MCF 10A (cell line): ENCODE measurements around the gene STEEP1. TPM values are rescaled to one million over a fixed set of nuclear protein-coding genes. Genes with fewer than 3 reads are reported as not detected.

ENCODE experiments used
- Bru-seq: library from RNA; stranded (reverse); fragments of 400-500 nt; gene quantifications from one replicate; lab custom pipeline; 2021; lab: Mats Ljungman, UMichigan
- BruChase-seq, 2 experiments: library from RNA; stranded (reverse); fragments of 400-500 nt; gene quantifications; one replicate each; lab custom pipeline; 2021; lab: Mats Ljungman, UMichigan
- BruUV-seq: library from RNA; stranded (reverse); fragments of 400-500 nt; replicated peaks from 2 replicates; lab custom pipeline; 2021; lab: Mats Ljungman, UMichigan
- CTCF ChIA-PET: fragments of 300-600 bp; sonication (Branson Sonifier 250); formaldehyde crosslinking; extraction: SDS; loops from one replicate; lab custom pipeline; 2021; ENCODE audit warnings: antibody characterized with exemption, inconsistent platforms; lab: Yijun Ruan, JAX
- POLR2A ChIA-PET: fragments of 300-600, 350-650 bp; sonication (Branson Sonifier 250); formaldehyde crosslinking; extraction: SDS; loops from one replicate; lab custom pipeline; 2020; ENCODE audit warnings: antibody characterized with exemption, inconsistent platforms; lab: Yijun Ruan, JAX
- DNase-seq: peaks from one replicate; pipeline ENCODE4 v3.0.0-alpha.2; 2018; ENCODE audit not compliant: unreplicated experiment
- H3K27ac Mint-ChIP-seq: one replicate; pipeline ENCODE4 v1.8.0; 2022; ENCODE audit warnings: mild to moderate bottlenecking, low read depth, mixed read lengths; ENCODE audit not compliant: unreplicated experiment
- H3K27me3 Mint-ChIP-seq: one replicate; pipeline ENCODE4 v1.8.0; 2022; ENCODE audit warnings: mixed read lengths; ENCODE audit not compliant: insufficient read depth, unreplicated experiment
- H3K36me3 Mint-ChIP-seq: one replicate; pipeline ENCODE4 v1.8.0; 2022; ENCODE audit warnings: mild to moderate bottlenecking, moderate library complexity, mixed read lengths; ENCODE audit not compliant: insufficient read depth, unreplicated experiment
- H3K4me1 Mint-ChIP-seq: one replicate; pipeline ENCODE4 v1.8.0; 2022; ENCODE audit warnings: mixed read lengths; ENCODE audit not compliant: insufficient read depth, unreplicated experiment
- H3K4me3 Mint-ChIP-seq: one replicate; pipeline ENCODE4 v1.8.0; 2022; ENCODE audit warnings: mild to moderate bottlenecking, moderate library complexity, mixed read lengths; ENCODE audit not compliant: unreplicated experiment
- H3K9me3 Mint-ChIP-seq: one replicate; pipeline ENCODE4 v1.8.0; 2022; ENCODE audit warnings: mixed read lengths; ENCODE audit not compliant: unreplicated experiment
- intact Hi-C: fragments of 100-400 bp; cut with micrococcal nuclease; formaldehyde crosslinking; loops from 2 replicates; pipeline ENCODE4 v1.14.1; 2022
- long read RNA-seq: library from polyadenylated mRNA; stranded (forward); transcript quantifications from one replicate; pipeline ENCODE4 v2.0.0, GENCODE V29; 2022
- total RNA-seq: library from RNA; stranded (reverse); gene quantifications from 2 replicates; pipeline ENCODE4 v1.2.3, GENCODE V29; 2022
- TF ChIP-seq, protein P1 (sequence below): fragments of 200-600 bp; IDR thresholded peaks from one replicate; pipeline ENCODE4 v1.8.0; 2022; ENCODE audit warnings: antibody characterized with exemption, mild to moderate bottlenecking; ENCODE audit not compliant: unreplicated experiment

STEEP1 gene
- total RNA-seq, result 23.6 and 27.1 TPM in 2 replicates
- percentile 56 among the genes with signal in this experiment for Bru-seq, nascent RNA
- BruChase-seq, experiment 1, labeled RNA remaining after a 6-hour chase, result percentile 71 among the genes with signal in this experiment
- percentile 55 among the genes with signal in this experiment for BruChase-seq, experiment 2, labeled RNA remaining after a 2-hour chase
- long read RNA-seq, partial matches to known transcripts, result 0 of 88 reads
- long read RNA-seq, other reads (novel, unspliced or antisense), result 87 of 88 reads

DNA sequence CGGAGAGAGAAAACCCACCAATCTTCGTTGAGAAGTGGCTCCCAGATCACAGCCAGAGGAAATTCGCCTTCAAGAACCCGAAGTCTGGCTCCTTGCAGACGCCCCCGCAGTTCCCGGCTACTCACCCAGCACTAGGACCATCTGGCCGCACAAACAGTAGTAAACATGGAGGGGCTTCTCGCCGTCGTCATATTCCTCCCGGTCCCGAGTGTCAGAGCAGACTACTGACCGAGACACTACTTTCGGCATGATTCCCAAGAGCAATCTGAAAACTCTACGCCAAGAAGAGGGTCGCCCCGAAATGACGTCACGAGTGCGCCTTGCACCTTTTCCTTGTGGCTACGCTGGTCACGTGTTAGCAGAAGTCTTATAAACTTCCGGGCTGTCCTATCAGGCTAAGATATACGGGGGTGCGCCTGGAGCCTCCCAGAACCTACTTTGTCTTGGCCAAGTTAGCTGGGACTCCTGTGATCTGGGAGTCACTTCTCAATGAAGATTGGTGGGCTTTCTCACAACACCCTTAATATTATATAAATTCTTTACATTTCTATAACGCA lies at the start of gene STEEP1:
STEEP1 (minus strand) TSS at position 303 of the 557 bp plus-strand sequence; CDS start at position 249, 54 bp downstream.
- ChIA-PET POLR2A (interaction anchor here (0.6 to 1.9 kb wide), 7 partner anchors 9 to 141 kb away, joined by 3 to 18 read pairs (median 5); partner anchors contain the start of genes NKRF and UBE2A), CTCF (interaction anchor here (0.5 to 0.6 kb wide), 2 partner anchors 242 to 1584 kb away, joined by 3 read pairs; no protein-coding TSS in a partner anchor)
- TF ChIP-seq, protein P1, sequence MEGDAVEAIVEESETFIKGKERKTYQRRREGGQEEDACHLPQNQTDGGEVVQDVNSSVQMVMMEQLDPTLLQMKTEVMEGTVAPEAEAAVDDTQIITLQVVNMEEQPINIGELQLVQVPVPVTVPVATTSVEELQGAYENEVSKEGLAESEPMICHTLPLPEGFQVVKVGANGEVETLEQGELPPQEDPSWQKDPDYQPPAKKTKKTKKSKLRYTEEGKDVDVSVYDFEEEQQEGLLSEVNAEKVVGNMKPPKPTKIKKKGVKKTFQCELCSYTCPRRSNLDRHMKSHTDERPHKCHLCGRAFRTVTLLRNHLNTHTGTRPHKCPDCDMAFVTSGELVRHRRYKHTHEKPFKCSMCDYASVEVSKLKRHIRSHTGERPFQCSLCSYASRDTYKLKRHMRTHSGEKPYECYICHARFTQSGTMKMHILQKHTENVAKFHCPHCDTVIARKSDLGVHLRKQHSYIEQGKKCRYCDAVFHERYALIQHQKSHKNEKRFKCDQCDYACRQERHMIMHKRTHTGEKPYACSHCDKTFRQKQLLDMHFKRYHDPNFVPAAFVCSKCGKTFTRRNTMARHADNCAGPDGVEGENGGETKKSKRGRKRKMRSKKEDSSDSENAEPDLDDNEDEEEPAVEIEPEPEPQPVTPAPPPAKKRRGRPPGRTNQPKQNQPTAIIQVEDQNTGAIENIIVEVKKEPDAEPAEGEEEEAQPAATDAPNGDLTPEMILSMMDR, result no peak
- DNase-seq, result peak; percentile 91
- Mint-ChIP-seq H3K27me3 (peaks cover 17% of the 10 kb centered on the region), H3K4me3 (peak within 1 kb of the TSS; percentile 77), H3K27ac (peak within 1 kb of the TSS; percentile 86), H3K4me1 (no peaks in the 10 kb centered on the region), H3K36me3 (no peaks in the 10 kb centered on the region), H3K9me3 (no peaks in the 10 kb centered on the region)
- intact Hi-C loops, result no loop called here
- no TSS peak for BruUV-seq

DNA sequence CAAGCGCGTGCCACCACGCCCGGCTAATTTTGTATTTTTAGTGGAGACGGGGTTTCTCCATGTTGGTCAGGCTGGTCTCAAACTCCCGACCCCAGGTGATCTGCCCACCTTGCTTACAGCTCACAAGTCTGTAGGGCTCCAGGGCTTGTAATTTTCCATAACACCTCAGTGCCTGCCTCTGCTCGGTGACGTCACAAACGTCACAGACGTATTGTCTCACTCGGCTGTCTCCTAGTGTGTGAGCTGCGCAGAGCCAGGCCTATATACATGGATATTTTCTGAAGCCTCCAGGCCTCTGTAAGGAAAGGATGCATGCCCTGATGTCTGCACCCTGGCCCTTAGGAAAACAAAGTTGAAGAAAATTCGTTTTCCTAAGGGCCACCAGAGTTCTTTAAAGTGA lies 49.6 kb upstream of the STEEP1 start:
- H3K9me3 Mint-ChIP-seq, result no peaks in the 10 kb centered on the region
- POLR2A ChIA-PET, result no interaction called here

DNA sequence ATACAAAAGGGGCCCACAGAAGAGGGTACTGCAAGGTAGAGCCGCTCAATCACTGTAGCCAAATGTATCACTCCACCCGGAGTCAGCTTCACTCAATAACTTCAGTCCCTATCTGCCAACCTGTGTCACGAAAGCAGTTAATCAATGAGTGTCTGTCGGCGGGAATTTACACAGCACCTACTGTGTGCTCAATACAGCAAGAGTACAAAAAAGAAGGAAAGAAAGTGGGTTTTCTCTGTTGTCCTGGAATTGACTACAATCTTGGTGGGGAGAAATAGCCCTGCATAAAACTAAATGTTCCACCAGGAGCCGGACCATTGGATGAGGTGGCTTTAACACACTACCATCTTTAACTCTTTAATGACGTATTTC lies 41.8 kb upstream of the STEEP1 start:
- Mint-ChIP-seq H3K4me1 (peaks cover 4% of the 10 kb centered on the region), H3K9me3 (no peaks in the 10 kb centered on the region), H3K4me3 (peak overlapping the region; percentile 88), H3K27ac (peak overlapping the region; percentile 91), H3K27me3 (no peaks in the 10 kb centered on the region), H3K36me3 (no peaks in the 10 kb centered on the region)
- DNase-seq, result no peak
- ChIA-PET CTCF (interaction anchor here (0.6 kb wide), 2 partner anchors 10 to 38 kb away, joined by 3 read pairs; no protein-coding TSS in a partner anchor), POLR2A (interaction anchor here (0.7 to 6.6 kb wide), 13 partner anchors 23 to 954 kb away, joined by 3 to 48 read pairs (median 4); partner anchors contain the start of genes RPL39, SOWAHD, STEEP1 and UBE2A)
- TF ChIP-seq, protein P1, result no peak
- intact Hi-C loops, result no loop called here
- BruUV-seq, result no TSS peak

More for the DNA sequence above, 49.6 kb upstream of the STEEP1 start:
- intact Hi-C loops, result loop anchor here (10.0 kb wide), 1 partner anchor 80 kb away; the partner anchor contains the start of gene SEPTIN6
- Mint-ChIP-seq H3K36me3 (no peaks in the 10 kb centered on the region), H3K4me3 (no peak overlapping the region), H3K27me3 (peaks cover 17% of the 10 kb centered on the region), H3K4me1 (no peaks in the 10 kb centered on the region), H3K27ac (no peak overlapping the region)
- CTCF ChIA-PET, result interaction anchor here (0.5 to 1.1 kb wide), 3 partner anchors 25 to 482 kb away, joined by 3 to 4 read pairs (median 3); no protein-coding TSS in a partner anchor
- DNase-seq, result no peak
- BruUV-seq, result no TSS peak
- TF ChIP-seq, protein P1, result no peak
